Measurements from ENCODE around the gene PTPN20.

DNA sequence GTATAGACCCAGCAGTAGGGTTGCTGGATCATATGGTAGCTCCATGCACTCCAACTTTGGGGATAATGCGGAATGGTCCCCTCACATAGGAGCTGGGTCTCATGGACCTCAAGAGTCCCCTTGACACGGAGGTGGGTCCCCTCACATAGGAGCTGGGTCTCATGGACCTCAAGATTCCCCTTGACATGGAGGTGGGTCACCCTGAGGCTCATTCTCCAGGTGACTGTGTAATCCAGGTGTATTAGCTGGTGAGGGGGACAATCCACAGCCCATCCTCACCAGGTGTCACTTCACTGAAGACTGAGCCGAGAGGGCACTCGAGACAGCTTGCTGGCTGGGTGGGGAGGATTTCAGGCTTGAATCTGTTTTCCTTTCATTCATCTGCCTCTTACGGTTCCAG is 121.9 kb downstream of the PTPN20 start:
- no peak for TF ChIP-seq POLR2A (IDR thresholded peaks at IDR 0.05; ENCODE audit: low read length)
- no peak for TF ChIP-seq GATA1 (IDR thresholded peaks at IDR 0.05; ENCODE audit: low read depth, low read length)

Data from erythroblast (primary cell).